H4 (cell line): Measurements from ENCODE around the gene CDKN2C. TPM values are rescaled to one million over a fixed set of nuclear protein-coding genes. Genes with fewer than 3 reads are reported as not detected.

ENCODE experiments used
- total RNA-seq: library from RNA; depleted of rRNA; stranded (reverse); fragments of >200 nt; shearing (Covaris generic); gene quantifications from 2 replicates; pipeline ENCODE4 v1.2.3, GENCODE V29; 2014; rRNA removed

Gene CDKN2C
- total RNA-seq, 1 experiment from 2014 or later = 185 TPM

Other genes starting within 250 kb of the CDKN2C start
- 91.9 and 97.3 TPM in 2 replicates for gene FAF1, start 10.0 kb upstream of the CDKN2C start, total RNA-seq
- not detected in 2 replicates for gene C1orf185, start 132.0 kb downstream of the CDKN2C start, total RNA-seq